Measurements from ENCODE around the gene RYR2. TPM values are rescaled to one million over a fixed set of nuclear protein-coding genes. Genes with fewer than 3 reads are reported as not detected.

The RYR2 gene
- total RNA-seq, 6 donors from 2014 or later = 1.8 to 23.0 (median 3.7) TPM

DNA sequence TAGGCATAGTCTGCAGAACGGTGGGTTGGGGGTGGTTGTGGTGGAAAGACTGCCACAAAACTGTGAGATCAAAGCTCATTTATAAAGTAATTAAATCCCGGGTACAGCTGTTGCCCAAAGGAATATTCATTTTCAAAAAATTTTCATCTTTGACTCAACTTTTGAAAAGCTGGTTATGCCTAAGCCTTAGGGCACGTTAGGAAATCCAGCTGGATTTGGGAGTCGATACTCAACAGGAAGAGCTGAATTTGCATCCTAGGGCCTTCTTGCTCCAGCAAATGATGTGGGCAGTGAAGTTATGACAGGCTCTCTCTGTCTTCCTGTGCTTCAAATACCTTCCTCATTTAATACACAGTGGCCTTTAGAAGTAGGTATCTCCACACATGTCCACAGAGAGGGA lies 817.0 kb downstream of the RYR2 start:
- Histone ChIP-seq H3K4me1 (no peaks in the 10 kb centered on the region), H3K9me3 (no peaks in the 10 kb centered on the region), H3K36me3 (no peaks in the 10 kb centered on the region), H3K4me3 (no peak overlapping the region), H3K27me3 (no peaks in the 10 kb centered on the region), H3K27ac (no peak overlapping the region)
- no peak for ATAC-seq (ENCODE audit: low FRiP score in 2 of 2)
- TF ChIP-seq POLR2A (IDR thresholded peaks at IDR 0.05) (no peak), EP300 (IDR thresholded peaks at IDR 0.05) (no peak)
- 65 to 74% methylated on average over 4 of the region's 4 CpGs for WGBS, 2 donors
- no peak for DNase-seq

GRCh38 chr1:237861944-237862343 lies 820.0 kb downstream of the RYR2 start:
- Histone ChIP-seq H3K36me3 (no peaks in the 10 kb centered on the region), H3K27me3 (no peaks in the 10 kb centered on the region), H3K4me3 (no peak overlapping the region), H3K9me3 (no peaks in the 10 kb centered on the region), H3K27ac (no peak overlapping the region), H3K4me1 (peaks cover 4 to 7% (median 5%) of the 10 kb centered on the region in 4 donors)
- no peak for DNase-seq
- no peak for TF ChIP-seq EP300 (IDR thresholded peaks at IDR 0.05)
- peak in 1 of 2 donors; percentile 22 for ATAC-seq (ENCODE audit: low FRiP score in 2 of 2)
- WGBS, 2 donors = 60 to 66% methylated on average over 8 of the region's 8 CpGs

DNA sequence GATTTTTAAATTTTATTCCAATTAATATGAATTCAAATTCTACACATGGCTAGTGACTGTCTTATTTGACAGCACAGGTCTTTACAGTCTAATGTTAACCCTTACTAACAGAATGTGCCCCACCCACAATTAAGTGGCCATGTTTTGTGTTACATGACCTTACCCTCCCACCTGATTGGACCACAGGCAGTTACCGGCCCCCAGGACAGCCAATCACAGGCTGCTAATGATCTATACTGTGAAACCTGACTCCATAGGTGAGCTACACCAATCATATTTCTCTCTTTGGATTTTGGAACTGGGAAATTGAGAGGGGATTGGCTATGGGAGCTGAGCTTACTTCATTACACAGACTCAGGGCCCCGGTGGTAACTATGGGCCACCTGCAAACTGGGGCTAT lies 821.2 kb downstream of the RYR2 start:
- H3K27me3 ChIP-seq = no peaks in the 10 kb centered on the region
- H3K4me3 ChIP-seq = no peak overlapping the region
- TF ChIP-seq POLR2AphosphoS5 (IDR thresholded peaks at IDR 0.05) = no peak
- no peak for TF ChIP-seq EP300 (IDR thresholded peaks at IDR 0.05)
- TF ChIP-seq, protein P1, sequence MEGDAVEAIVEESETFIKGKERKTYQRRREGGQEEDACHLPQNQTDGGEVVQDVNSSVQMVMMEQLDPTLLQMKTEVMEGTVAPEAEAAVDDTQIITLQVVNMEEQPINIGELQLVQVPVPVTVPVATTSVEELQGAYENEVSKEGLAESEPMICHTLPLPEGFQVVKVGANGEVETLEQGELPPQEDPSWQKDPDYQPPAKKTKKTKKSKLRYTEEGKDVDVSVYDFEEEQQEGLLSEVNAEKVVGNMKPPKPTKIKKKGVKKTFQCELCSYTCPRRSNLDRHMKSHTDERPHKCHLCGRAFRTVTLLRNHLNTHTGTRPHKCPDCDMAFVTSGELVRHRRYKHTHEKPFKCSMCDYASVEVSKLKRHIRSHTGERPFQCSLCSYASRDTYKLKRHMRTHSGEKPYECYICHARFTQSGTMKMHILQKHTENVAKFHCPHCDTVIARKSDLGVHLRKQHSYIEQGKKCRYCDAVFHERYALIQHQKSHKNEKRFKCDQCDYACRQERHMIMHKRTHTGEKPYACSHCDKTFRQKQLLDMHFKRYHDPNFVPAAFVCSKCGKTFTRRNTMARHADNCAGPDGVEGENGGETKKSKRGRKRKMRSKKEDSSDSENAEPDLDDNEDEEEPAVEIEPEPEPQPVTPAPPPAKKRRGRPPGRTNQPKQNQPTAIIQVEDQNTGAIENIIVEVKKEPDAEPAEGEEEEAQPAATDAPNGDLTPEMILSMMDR (IDR thresholded peaks at IDR 0.05) = no peak
- TF ChIP-seq POLR2A (IDR thresholded peaks at IDR 0.05) = no peak
- ATAC-seq (ENCODE audit: low FRiP score in 2 of 2) (no peak), DNase-seq (no peak)
- peaks cover 4 to 7% (median 5%) of the 10 kb centered on the region in 4 donors for H3K4me1 ChIP-seq
- no peaks in the 10 kb centered on the region for H3K9me3 ChIP-seq
- no peak overlapping the region for H3K27ac ChIP-seq
- no peaks in the 10 kb centered on the region for H3K36me3 ChIP-seq
- 84 to 93% methylated on average over 2 of the region's 2 CpGs for WGBS, 2 donors

GRCh38 chr1:237864338-237865244 lies 822.6 kb downstream of the RYR2 start:
- Histone ChIP-seq H3K4me3 (no peak overlapping the region), H3K27me3 (no peaks in the 10 kb centered on the region), H3K36me3 (no peaks in the 10 kb centered on the region), H3K27ac (no peak overlapping the region), H3K4me1 (peaks cover 4 to 7% (median 5%) of the 10 kb centered on the region in 4 donors), H3K9me3 (no peaks in the 10 kb centered on the region)
- ATAC-seq (ENCODE audit: low FRiP score in 2 of 2) (peak; percentile 74 to 89), DNase-seq (peak; percentile 72 to 90)
- WGBS, 2 donors = 11 to 23% methylated on average over 15 to 25 of the region's 25 CpGs
- TF ChIP-seq, protein P1 (IDR thresholded peaks at IDR 0.05) = peak; percentile 39 to 81 (median 76)
- TF ChIP-seq POLR2AphosphoS5 (IDR thresholded peaks at IDR 0.05) = no peak

DNA sequence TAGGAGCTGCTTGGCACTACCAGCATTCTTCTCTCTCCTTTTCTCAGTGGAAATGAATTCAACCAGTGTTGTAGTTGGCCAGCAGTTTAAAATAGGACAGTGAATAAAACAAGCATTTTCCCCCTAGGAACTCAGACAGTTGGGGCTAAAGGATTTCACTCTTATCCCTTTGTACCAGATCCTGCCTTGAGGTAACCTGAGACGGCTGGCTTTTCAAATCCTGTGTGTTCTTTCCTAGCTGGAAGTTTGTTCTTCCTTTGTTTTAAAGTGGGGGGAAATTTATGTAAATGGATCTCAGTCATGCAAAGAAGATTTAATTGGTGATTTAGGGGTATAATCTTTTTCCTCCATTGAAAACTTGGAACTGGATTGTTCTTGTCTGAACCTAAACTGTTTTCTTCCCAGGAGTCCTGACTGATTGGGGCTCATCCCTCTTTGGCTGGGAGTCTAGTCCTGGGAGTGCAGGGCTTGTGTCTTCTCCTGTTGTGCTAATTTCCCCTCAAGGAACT lies 825.5 kb downstream of the RYR2 start:
- Histone ChIP-seq H3K4me3 (no peak overlapping the region), H3K4me1 (peaks cover 4 to 7% (median 5%) of the 10 kb centered on the region in 4 donors), H3K27me3 (no peaks in the 10 kb centered on the region), H3K27ac (no peak overlapping the region), H3K36me3 (no peaks in the 10 kb centered on the region), H3K9me3 (no peaks in the 10 kb centered on the region)
- DNase-seq = no peak
- WGBS, 2 donors = 54 to 82% methylated on average over 1 of the region's 1 CpG
- ATAC-seq (ENCODE audit: low FRiP score in 2 of 2) = no peak
- TF ChIP-seq POLR2AphosphoS5 (IDR thresholded peaks at IDR 0.05) (no peak), EP300 (IDR thresholded peaks at IDR 0.05) (no peak)

DNA sequence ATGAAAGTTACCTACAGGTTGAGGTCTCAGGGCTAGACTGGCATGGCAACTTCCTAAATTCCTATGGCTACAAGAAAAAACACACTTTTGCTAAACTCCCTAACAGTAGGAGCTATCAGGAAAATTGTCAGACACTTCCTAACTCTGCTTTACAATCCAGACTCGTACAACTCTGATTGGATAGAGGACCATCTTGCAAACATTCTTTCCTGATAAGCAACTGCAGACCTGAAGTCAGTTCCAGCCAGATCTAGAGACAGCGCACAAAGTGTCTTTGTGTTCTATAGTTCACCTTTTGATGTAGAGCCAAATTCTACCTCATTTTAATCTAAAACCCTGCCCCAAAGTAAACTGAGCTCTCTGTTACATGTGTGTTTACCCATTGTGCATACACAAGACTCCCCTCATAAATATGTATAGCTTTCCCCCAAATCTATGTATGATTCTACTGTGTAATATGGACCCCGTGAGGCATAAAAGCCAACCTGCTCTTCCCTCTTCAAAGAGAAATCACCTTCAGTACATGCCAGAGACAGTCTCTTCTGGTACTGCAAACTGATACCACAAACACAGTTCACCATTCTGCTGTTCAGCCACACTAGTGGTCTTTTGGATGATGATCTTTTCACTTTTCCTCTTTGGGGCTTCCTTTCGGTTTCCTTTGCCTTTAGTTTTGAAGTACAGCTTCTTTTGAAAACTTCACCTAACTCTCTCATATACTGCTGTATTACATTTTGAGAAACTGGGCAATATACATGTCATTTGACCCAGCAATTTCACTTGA lies 827.0 kb downstream of the RYR2 start:
- no peak for DNase-seq
- WGBS, 2 donors = 68 to 69% methylated on average over 4 of the region's 4 CpGs
- peaks cover 4 to 7% (median 5%) of the 10 kb centered on the region in 4 donors for H3K4me1 ChIP-seq
- H3K36me3 ChIP-seq = no peaks in the 10 kb centered on the region
- H3K4me3 ChIP-seq = no peak overlapping the region
- H3K27me3 ChIP-seq = no peaks in the 10 kb centered on the region
- no peak for TF ChIP-seq EP300 (IDR thresholded peaks at IDR 0.05)
- TF ChIP-seq, protein P1 (IDR thresholded peaks at IDR 0.05) = no peak
- TF ChIP-seq POLR2A (IDR thresholded peaks at IDR 0.05) = no peak
- TF ChIP-seq POLR2AphosphoS5 (IDR thresholded peaks at IDR 0.05) = no peak
- no peaks in the 10 kb centered on the region for H3K9me3 ChIP-seq
- H3K27ac ChIP-seq = no peak overlapping the region
- ATAC-seq (ENCODE audit: low FRiP score in 2 of 2) = no peak
